HG03196 (cell line): Measurements from ENCODE around the gene VSTM2B.

Experiments
- ATAC-seq: cut with Tn5 transposase; IDR thresholded peaks from one replicate; pipeline ENCODE4 v1.9.1; 2021; ENCODE audit not compliant: unreplicated experiment

The VSTM2B gene

GRCh38 chr19:29563486-29564101 lies 37.8 kb downstream of the VSTM2B start:
- ATAC-seq, result no peak

- ATAC-seq, result no peak
Measured at GRCh38 chr19:29564574-29565005, 38.8 kb downstream of the VSTM2B start.

GRCh38 chr19:29565171-29565570 lies 39.4 kb downstream of the VSTM2B start:
- no peak for ATAC-seq

DNA sequence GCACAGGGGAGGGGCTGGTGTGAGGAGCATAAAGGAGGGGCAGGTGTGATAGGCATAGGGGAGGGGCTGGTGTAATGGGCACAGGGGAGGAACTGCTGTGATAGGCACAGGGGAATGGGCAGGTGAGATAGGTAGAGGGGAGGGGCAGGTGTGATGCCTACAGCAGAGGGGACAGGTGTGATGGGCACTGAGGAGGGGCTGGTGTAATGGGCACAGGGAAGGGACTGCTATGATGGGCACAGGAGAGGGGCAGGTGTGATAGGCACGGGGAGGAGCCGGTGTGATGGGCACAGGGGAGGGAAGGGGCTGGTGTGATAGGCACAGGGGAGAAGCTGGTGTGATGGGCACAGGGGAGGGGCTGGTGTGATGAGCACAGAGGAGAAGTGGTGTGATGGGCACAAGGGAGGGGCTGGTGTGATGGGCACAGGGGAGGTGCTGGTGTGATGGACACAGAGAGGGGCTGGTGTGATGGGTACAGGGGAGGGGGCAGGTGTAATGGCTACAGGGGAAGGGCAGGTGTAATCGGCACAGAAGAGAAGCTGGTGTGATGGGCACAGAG lies 40.8 kb downstream of the VSTM2B start:
- ATAC-seq, result no peak

GRCh38 chr19:29567366-29567915 lies 41.6 kb downstream of the VSTM2B start:
- ATAC-seq, result no peak

DNA sequence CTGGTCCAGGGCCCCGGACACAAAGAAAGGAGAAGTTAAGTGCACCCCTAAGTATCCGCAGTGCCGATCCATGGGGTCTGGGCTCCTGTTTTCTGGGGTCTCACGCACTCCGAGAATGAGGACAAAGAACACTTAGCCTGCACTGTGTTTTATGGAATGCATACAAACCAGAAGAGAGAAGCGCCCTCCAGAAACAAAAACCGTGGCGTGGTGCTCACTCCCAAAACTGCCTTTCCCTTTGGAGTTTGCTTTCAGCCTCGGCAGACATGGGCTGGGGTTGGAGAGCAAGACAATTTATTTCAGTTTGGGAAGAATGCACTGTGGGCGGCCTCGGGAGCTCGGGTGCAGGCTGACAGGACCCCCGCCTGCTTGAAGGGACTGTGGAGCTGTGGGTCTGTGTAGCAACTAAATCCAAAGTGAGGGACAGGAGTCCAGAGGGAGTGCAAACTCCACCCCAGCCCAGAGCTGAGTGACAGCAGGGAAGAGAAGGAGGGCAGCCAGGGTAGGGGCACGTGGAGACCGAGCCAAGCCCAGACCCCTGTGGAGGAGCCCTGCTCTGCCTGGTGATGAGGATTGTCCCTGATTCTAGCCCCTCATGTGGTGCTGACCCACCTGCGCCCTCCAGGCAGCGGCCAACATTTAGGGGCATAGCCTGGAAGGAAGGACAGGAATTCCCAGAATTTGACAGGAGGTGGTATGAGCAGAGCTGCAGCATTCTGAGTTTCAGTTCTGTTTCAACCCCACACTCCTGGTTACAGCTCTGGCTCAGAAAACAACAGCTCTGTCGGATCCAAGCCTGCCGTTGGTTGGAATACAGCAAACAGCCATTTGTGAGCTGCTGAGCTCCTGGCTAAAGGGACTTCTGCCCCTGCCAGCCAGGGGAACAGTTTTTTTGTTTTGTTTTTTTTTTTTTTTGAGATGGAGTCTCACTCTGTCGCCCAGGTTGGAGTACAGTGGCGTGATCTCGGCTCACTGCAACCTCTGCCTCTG lies 42.5 kb downstream of the VSTM2B start:
- ATAC-seq, result no peak

- no peak for ATAC-seq
Measured at GRCh38 chr19:29569038-29569911, 43.5 kb downstream of the VSTM2B start.

- ATAC-seq, result no peak
Measured at GRCh38 chr19:29571181-29571580, 45.4 kb downstream of the VSTM2B start.

GRCh38 chr19:29573486-29573885 lies 47.7 kb downstream of the VSTM2B start:
- ATAC-seq, result no peak

DNA sequence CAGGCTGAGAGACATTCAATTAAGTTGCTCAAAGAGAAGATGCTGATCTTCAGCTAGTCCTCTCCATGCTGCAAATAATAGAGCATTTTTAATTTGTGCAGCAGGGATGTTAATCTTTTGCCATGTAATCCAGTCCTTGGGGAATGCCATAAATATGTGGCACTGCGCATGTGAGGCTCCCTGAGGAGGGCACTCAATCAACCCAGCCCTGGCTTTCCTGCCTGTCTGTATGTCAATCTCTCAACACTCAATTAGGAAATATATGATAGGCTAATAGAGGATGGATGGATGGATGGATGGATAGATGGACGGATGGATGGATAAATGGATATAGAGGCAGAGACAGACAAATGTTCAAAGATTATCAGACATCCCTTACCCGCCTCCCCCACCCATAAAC lies 48.7 kb downstream of the VSTM2B start:
- no peak for ATAC-seq

- no peak for ATAC-seq
Measured at GRCh38 chr19:29576046-29576606, 50.3 kb downstream of the VSTM2B start.

DNA sequence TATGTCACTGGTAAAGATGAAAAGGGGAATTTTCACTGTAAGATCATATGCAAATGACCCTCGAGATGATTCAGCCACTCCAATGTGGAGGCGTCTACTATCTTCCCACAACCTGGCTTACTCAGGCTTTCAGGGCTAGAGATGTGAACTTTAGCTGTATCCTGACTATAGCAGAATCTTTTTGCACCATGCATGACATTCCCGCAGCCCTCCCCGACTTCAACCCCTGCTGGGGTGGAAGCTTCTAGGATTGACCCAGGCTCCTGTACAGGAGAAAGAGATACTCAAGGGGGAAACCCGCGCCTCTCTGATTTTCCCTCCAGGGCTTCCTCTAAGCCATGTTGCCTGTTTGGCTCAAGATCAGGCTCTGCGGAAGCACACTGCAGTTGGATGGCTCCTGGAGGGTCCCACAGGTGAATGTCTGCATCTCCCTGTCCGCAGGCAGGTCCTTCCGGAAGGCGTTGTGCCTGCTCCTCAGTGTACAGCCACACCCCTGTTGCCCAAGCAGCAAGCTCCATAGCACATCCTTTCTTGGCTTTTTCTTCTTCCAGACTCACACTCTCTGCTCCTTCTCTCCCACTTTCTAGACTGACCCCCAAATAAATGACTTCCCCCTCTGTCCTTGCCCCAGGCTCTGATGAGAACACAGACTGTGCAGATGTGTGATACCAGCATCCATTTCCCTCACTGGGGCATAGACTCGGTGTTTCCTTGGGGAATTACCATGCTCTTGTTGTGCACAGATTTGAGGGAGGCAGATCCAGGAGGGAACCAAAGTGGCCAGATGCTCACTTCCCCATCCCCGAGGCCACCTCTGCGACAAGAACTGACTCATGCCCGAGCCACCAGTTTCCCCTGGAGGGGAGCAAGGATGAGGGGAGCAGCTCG lies 51.2 kb downstream of the VSTM2B start:
- no peak for ATAC-seq

DNA sequence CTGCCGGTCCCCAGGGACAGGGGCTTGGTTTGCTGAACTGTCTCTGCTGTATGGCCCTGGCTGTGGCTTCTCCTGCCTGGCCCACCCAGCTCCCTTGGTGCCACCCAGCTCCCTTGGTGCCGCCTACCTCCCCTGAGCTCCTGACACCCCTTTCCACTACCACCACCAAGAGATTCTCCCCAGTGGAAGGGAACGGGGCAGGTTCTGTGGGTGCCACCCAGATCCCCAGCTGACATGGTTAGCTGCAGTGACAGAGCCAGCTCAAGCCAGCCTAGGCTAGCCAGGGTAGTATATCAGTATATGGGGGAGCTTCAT lies 51.8 kb downstream of the VSTM2B start:
- no peak for ATAC-seq

DNA sequence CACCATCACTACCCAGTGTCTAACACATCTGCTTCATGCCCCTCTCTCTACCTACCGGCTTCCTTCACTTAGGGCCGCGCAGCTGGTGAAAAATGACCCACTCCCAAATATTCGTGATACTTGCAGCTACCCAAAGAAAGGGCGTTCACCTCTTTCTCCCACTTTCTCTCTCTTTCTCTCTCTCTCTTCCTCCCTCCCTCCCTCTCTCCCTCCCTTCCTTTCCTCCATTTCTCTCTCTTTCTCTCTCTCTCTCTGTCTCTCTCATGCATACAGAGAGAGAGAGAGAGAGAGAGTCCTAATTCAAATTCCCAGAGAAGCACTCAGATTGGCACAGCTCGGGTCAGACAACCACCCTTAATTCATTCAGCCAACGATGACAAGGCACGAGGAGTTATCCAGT lies 52.6 kb downstream of the VSTM2B start:
- ATAC-seq, result no peak

GRCh38 chr19:29579308-29579910 lies 53.6 kb downstream of the VSTM2B start:
- ATAC-seq, result no peak

- no peak for ATAC-seq
Measured at GRCh38 chr19:29581398-29581797, 55.6 kb downstream of the VSTM2B start.

DNA sequence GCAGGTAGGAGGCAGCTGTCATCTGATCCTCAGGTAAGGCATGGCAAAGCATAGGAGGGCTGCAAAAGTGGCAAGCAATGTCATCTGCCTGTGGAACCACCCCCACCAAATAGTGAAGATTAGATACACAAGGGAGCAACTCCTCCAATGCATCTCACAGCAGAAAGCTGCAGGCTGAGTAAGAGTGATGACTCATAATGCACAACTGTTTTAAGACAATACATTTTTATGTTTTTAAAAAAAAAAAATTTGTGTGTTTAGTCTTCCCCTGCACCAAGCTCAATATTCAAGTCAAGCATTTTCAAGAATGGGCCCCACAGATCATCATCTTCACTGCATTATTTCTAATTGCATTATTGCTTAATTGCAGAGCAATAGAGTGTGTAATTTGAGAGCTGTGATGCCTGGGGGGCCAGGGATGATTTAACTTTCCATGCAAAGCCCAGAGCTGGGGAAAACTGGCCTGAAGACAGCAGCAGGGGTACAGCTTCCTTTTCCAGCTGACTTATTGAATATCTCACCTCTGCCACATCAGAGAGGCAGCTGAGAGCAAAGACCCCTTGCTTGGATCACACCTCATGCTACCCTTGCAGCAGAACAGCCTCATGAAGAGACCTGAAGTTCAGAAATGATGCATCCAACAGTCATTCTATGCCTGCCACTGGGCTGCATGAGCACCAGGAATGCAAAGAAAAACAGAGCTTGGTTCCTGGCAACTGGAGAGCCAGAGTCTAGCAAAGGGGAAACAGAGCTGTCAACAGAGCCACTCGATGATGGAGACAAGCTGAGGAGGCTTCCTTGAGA lies 57.6 kb downstream of the VSTM2B start:
- no peak for ATAC-seq

GRCh38 chr19:29586401-29586800 lies 60.6 kb downstream of the VSTM2B start:
- ATAC-seq, result no peak
